Measurements from ENCODE around the gene TRPM6. TPM values are rescaled to one million over a fixed set of nuclear protein-coding genes. Genes with fewer than 3 reads are reported as not detected.

TRPM6 gene
- polyA plus RNA-seq, 1 experiment, result 0.01 TPM

DNA sequence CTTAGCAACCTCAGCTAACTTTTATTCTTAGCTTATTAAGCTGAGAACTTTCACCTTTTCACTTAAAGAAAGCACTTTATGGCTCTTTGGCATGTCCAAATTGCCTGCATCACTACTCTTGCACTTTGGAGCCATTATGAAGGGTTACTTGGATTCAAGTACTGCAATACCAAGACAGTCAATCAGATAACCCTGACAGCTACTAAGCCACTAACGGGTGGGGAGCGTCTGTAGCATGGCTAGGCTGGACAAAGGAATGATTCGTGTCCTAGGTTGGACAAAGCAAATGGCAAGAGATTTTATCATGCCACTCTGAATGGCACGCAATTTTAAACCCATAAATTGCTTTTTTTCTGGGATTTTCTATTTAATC lies 39.6 kb downstream of the TRPM6 start:
- no peak overlapping the region for H3K27ac ChIP-seq (ENCODE audit: low read depth, low read length)
- no peak for DNase-seq (ENCODE audit: low read depth, low spot score)
- TF ChIP-seq, protein P1, sequence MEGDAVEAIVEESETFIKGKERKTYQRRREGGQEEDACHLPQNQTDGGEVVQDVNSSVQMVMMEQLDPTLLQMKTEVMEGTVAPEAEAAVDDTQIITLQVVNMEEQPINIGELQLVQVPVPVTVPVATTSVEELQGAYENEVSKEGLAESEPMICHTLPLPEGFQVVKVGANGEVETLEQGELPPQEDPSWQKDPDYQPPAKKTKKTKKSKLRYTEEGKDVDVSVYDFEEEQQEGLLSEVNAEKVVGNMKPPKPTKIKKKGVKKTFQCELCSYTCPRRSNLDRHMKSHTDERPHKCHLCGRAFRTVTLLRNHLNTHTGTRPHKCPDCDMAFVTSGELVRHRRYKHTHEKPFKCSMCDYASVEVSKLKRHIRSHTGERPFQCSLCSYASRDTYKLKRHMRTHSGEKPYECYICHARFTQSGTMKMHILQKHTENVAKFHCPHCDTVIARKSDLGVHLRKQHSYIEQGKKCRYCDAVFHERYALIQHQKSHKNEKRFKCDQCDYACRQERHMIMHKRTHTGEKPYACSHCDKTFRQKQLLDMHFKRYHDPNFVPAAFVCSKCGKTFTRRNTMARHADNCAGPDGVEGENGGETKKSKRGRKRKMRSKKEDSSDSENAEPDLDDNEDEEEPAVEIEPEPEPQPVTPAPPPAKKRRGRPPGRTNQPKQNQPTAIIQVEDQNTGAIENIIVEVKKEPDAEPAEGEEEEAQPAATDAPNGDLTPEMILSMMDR (IDR thresholded peaks at IDR 0.05; ENCODE audit: low read depth, low read length), result no peak
- no peak overlapping the region for H3K4me3 ChIP-seq (ENCODE audit: low read depth, low read length)
- POLR2A ChIA-PET, result no interaction called here
- CTCF ChIA-PET, result no interaction called here
- H3K9me3 ChIP-seq (ENCODE audit: control insufficient read depth, insufficient read depth, low read length), result no peaks in the 10 kb centered on the region; the same call in 1 of the 2 replicates
- H3K27me3 ChIP-seq (ENCODE audit: control insufficient read depth, insufficient read depth, low read length), result no peaks in the 10 kb centered on the region

DNA sequence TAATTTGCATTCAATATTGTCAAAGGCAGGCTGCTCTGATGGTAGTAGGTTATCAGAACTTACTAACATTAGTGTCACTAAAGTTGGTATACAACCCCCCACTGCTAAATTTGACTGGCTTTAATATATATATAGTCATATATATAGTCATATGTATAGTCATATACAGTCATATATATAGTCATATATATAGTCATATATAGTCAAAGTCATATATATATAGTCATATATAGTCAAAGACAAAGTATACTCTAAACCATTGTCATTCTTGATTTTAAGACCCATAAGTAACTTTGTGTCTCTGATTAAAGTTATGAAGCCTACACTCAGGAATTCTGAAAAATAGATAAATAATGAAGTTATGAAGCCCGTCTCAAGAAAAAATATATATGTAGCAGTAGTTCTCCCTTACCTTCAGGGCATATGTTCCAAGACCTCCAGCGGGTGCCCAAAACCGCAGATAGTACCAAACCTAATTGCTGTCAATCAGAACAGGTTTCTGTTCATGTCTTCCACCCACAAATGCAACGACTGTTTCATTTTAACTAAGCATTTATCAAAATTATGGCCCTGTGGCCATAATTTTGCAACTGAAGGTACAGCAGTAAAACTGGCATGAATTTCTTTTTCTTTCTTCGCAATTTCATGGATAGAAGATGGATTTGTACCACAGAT lies 40.1 kb downstream of the TRPM6 start:
- DNase-seq (ENCODE audit: low read depth, low spot score), result no peak
- Histone ChIP-seq H3K9me3 (ENCODE audit: control insufficient read depth, insufficient read depth, low read length) (no peaks in the 10 kb centered on the region; the same call in 1 of the 2 replicates), H3K4me3 (ENCODE audit: low read depth, low read length) (no peak overlapping the region), H3K27ac (ENCODE audit: low read depth, low read length) (no peak overlapping the region), H3K27me3 (ENCODE audit: control insufficient read depth, insufficient read depth, low read length) (no peaks in the 10 kb centered on the region)
- CTCF ChIA-PET, result no interaction called here
- POLR2A ChIA-PET, result no interaction called here
- TF ChIP-seq, protein P1 (IDR thresholded peaks at IDR 0.05; ENCODE audit: low read depth, low read length), result no peak

DNA sequence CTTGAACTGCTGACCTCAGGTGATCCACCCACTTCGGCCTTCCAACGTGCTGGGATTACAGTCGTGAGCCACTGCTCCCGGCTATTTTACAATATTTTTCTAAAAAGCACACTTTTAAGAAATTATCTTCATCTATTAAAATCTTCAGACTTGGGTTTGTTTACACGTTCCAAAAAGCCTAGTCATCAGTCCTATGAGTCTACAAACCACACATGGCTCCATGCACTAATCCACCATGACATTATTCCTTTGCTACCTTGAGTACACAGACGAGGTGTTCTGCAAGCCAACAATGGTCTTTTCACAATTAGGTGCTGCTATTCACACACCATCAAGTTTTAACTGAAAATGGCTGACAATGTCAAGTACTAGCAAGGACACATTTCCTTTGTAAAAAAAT lies 41.0 kb downstream of the TRPM6 start:
- Histone ChIP-seq H3K27me3 (ENCODE audit: control insufficient read depth, insufficient read depth, low read length) (no peaks in the 10 kb centered on the region), H3K27ac (ENCODE audit: low read depth, low read length) (no peak overlapping the region), H3K4me3 (ENCODE audit: low read depth, low read length) (no peak overlapping the region), H3K9me3 (ENCODE audit: control insufficient read depth, insufficient read depth, low read length) (no peaks in the 10 kb centered on the region)
- TF ChIP-seq, protein P1 (IDR thresholded peaks at IDR 0.05; ENCODE audit: low read depth, low read length), result no peak
- no peak for DNase-seq (ENCODE audit: low read depth, low spot score)
- POLR2A ChIA-PET, result no interaction called here
- CTCF ChIA-PET, result no interaction called here

DNA sequence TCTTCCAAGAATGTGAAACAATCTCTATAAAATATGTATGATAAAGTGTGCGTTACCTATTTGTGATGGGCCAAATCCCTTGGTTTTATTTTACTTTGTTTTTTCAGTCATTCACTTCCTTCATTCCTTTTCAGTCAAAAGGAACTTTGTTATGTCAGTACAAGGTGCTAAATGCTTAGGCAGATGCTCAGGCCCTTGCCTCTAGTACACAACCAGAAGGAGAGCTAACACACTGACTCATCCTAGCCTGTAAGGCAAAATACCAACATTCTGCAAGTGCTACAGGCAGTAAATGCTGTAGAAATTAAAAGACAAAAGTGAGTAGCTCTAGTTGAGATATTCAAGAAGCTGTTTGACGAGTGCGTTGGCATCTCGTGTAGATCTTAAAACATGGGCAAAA lies 49.4 kb downstream of the TRPM6 start:
- Histone ChIP-seq H3K27ac (ENCODE audit: low read depth, low read length) (no peak overlapping the region), H3K9me3 (ENCODE audit: control insufficient read depth, insufficient read depth, low read length) (no peaks in the 10 kb centered on the region), H3K27me3 (ENCODE audit: control insufficient read depth, insufficient read depth, low read length) (no peaks in the 10 kb centered on the region), H3K4me3 (ENCODE audit: low read depth, low read length) (no peak overlapping the region)
- no peak for DNase-seq (ENCODE audit: low read depth, low spot score)
- ChIA-PET CTCF (no interaction called here), POLR2A (no interaction called here)
- TF ChIP-seq, protein P1 (IDR thresholded peaks at IDR 0.05; ENCODE audit: low read depth, low read length), result no peak

DNA sequence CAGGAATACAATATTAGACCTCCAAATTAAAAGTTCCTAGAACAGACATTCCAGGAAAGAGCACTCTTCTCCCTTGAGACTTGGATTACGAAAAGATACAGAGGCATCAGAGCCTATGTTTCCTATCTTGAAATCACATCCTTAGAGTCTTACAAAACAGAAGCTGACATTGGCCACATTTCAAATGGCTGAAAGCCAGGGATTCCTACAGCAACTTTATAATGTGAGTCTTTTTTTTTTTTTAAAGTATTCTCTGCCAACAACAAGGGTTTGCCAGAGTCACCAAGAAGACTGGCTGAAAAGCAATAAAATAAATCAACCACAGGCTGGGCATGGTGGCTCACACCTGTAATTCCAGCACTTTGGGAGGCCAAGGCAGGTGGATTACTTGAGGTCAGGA lies 63.1 kb downstream of the TRPM6 start:
- Histone ChIP-seq H3K4me3 (ENCODE audit: low read depth, low read length) (no peak overlapping the region), H3K9me3 (ENCODE audit: control insufficient read depth, insufficient read depth, low read length) (no peaks in the 10 kb centered on the region), H3K27me3 (ENCODE audit: control insufficient read depth, insufficient read depth, low read length) (no peaks in the 10 kb centered on the region), H3K27ac (ENCODE audit: low read depth, low read length) (no peak overlapping the region)
- TF ChIP-seq, protein P1 (IDR thresholded peaks at IDR 0.05; ENCODE audit: low read depth, low read length), result no peak
- DNase-seq (ENCODE audit: low read depth, low spot score), result no peak
- ChIA-PET POLR2A (no interaction called here), CTCF (interaction anchor here (0.6 kb wide), 1 partner anchor 183 kb away, joined by 3 read pairs; no protein-coding TSS in a partner anchor)
